IMR-90 (cell line): ENCODE measurements around the gene VN1R2. TPM values are rescaled to one million over a fixed set of nuclear protein-coding genes. Genes with fewer than 3 reads are reported as not detected.
"Not testable (repeated sequence)": the region's sequence is repeated elsewhere in the genome, so short reads cannot be mapped to it uniquely, and the experiment has no call there.

Source experiments
- ATAC-seq: fragments of 200-7000 bp; cut with Tn5 transposase; 2 replicates; pipeline ENCODE4 v1.9.1; 2020; ENCODE audit warnings: low read depth, mild to moderate bottlenecking, moderate library complexity
- BruUV-seq: library from RNA; stranded (reverse); fragments of 400-500 nt; replicated peaks from 2 replicates; lab custom pipeline; 2021; lab: Mats Ljungman, UMichigan
- CTCF ChIA-PET: fragments of 300-600 bp; formaldehyde crosslinking; extraction: SDS; loops from one replicate; lab custom pipeline; 2021; ENCODE audit warnings: antibody characterized with exemption; lab: Yijun Ruan, JAX
- POLR2A ChIA-PET: fragments of 300-600 bp; sonication (Branson Sonifier 250); formaldehyde crosslinking; loops from one replicate; lab custom pipeline; 2022; ENCODE audit warnings: antibody characterized with exemption; ENCODE audit not compliant: unreplicated experiment; lab: Charles Lee
- DNase-seq: peaks from one replicate; pipeline ENCODE4 v3.0.0; 2013
- H2AFZ ChIP-seq: replicated peaks from 2 replicates; pipeline ENCODE3; 2013; ENCODE audit warnings: low read length, mild to moderate bottlenecking; ENCODE audit not compliant: poor library complexity
- H2AK5ac ChIP-seq: 2 replicates; pipeline ENCODE4 v1.6.1; 2013; ENCODE audit warnings: low read depth, low read length, inconsistent platforms
- H2AK9ac ChIP-seq: replicated peaks from 2 replicates; pipeline ENCODE3; 2013; ENCODE audit warnings: mild to moderate bottlenecking, low read depth, low read length, moderate library complexity; ENCODE audit not compliant: poor library complexity
- H2BK120ac ChIP-seq: 2 replicates; pipeline ENCODE4 v1.6.1; 2013; ENCODE audit warnings: low read depth, low read length, inconsistent platforms
- H2BK15ac ChIP-seq: 3 replicates; pipeline ENCODE4 v1.6.1; 2013; ENCODE audit warnings: low read depth, low read length, inconsistent platforms
- H2BK20ac ChIP-seq: 2 replicates; pipeline ENCODE4 v1.6.1; 2013; ENCODE audit warnings: low read depth, mild to moderate bottlenecking, inconsistent platforms, low read length, moderate library complexity
- H2BK5ac ChIP-seq: 2 replicates; pipeline ENCODE4 v1.6.1; 2013; ENCODE audit warnings: mild to moderate bottlenecking, low read depth, low read length, inconsistent platforms; ENCODE audit not compliant: poor library complexity, severe bottlenecking
- H3K14ac ChIP-seq: replicated peaks from 2 replicates; pipeline ENCODE4 v1.6.1; 2013; ENCODE audit warnings: low read depth, low read length, inconsistent platforms
- H3K18ac ChIP-seq: 2 replicates; pipeline ENCODE4 v1.6.1; 2013; ENCODE audit warnings: low read depth, low read length, control low read depth
- H3K23ac ChIP-seq: 2 replicates; pipeline ENCODE4 v1.6.1; 2013; ENCODE audit warnings: low read depth, low read length, inconsistent platforms
- H3K27ac ChIP-seq: 2 replicates; pipeline ENCODE4 v1.5.1; 2013; ENCODE audit warnings: mild to moderate bottlenecking, control low read depth, low read length; ENCODE audit not compliant: insufficient read depth
- H3K27me3 ChIP-seq: 2 replicates; pipeline ENCODE4 v1.6.1; 2013; ENCODE audit warnings: low read length; ENCODE audit not compliant: control insufficient read depth, insufficient read depth
- H3K36me3 ChIP-seq: 2 replicates; pipeline ENCODE4 v1.6.1; 2013; ENCODE audit warnings: low read length, mixed read lengths; ENCODE audit not compliant: control insufficient read depth, insufficient read depth
- H3K4ac ChIP-seq: 2 replicates; pipeline ENCODE4 v1.6.1; 2013; ENCODE audit warnings: low read depth, low read length, inconsistent platforms
- H3K4me1 ChIP-seq: 2 replicates; pipeline ENCODE4 v1.6.1; 2013; ENCODE audit warnings: low read length, mixed read lengths; ENCODE audit not compliant: control insufficient read depth, insufficient read depth
- H3K4me2 ChIP-seq: 2 replicates; pipeline ENCODE4 v1.6.1; 2013; ENCODE audit warnings: low read depth, mild to moderate bottlenecking, control low read depth, low read length, moderate library complexity
- H3K4me3 ChIP-seq: 2 replicates; pipeline ENCODE4 v1.5.1; 2013; ENCODE audit warnings: low read depth, mild to moderate bottlenecking, control low read depth, low read length, moderate library complexity; ENCODE audit not compliant: insufficient read depth
- H3K56ac ChIP-seq: 2 replicates; pipeline ENCODE4 v1.6.1; 2013; ENCODE audit warnings: low read length, inconsistent platforms; ENCODE audit not compliant: insufficient read depth; ENCODE audit errors: extremely low read depth
- H3K79me1 ChIP-seq, 2 experiments: 2 replicates each; pipeline ENCODE4 v1.6.1; 2013; ENCODE audit warnings: low read length in 2 of 2, inconsistent platforms in 1 of 2, low read depth in 1 of 2
- H3K9ac ChIP-seq: 2 replicates; pipeline ENCODE4 v1.6.1; 2013; ENCODE audit warnings: low read depth, low read length, control low read depth
- H3K9me1 ChIP-seq: 2 replicates; pipeline ENCODE4 v1.6.1; 2013; ENCODE audit warnings: low read length, inconsistent platforms; ENCODE audit not compliant: insufficient read depth
- H3K9me3 ChIP-seq: 2 replicates; pipeline ENCODE4 v1.6.1; 2013; ENCODE audit warnings: low read length; ENCODE audit not compliant: control insufficient read depth, insufficient read depth
- H4K20me1 ChIP-seq: 2 replicates; pipeline ENCODE4 v1.6.1; 2013; ENCODE audit warnings: low read length, inconsistent platforms; ENCODE audit not compliant: insufficient read depth
- H4K5ac ChIP-seq: 2 replicates; pipeline ENCODE4 v1.6.1; 2013; ENCODE audit warnings: mild to moderate bottlenecking, low read depth, low read length, control low read depth
- H4K8ac ChIP-seq, 2 experiments: 2 replicates each; pipeline ENCODE4 v1.6.1; 2013; ENCODE audit warnings: low read depth in 2 of 2, low read length in 2 of 2, control low read depth in 1 of 2, inconsistent platforms in 1 of 2
- H4K91ac ChIP-seq: 2 replicates; pipeline ENCODE4 v1.6.1; 2013; ENCODE audit warnings: low read depth, low read length, inconsistent platforms; ENCODE audit not compliant: insufficient read depth
- WGBS, 2 experiments: methylation state at CpG; one replicate each; pipeline versions ENCODE4 v1.1.5 to v1.1.7; 2013; ENCODE audit warnings: missing lambda C conversion rate in 2 of 2; ENCODE audit not compliant: insufficient read length in 1 of 2; ENCODE audit errors: extremely low coverage in 2 of 2; 5-methylcytosine and 5-hydroxymethylcytosine counted together
- dilution Hi-C: fragments of 300-500 bp; cut with HindIII; formaldehyde crosslinking; loops from one replicate; pipeline ENCODE4 v1.14.3; 2018; ENCODE audit warnings: low sequenced_read_pairs; ENCODE audit not compliant: unreplicated experiment
- in situ Hi-C: fragments of 300-500 bp; cut with MboI; formaldehyde crosslinking; loops from 3 replicates; pipeline ENCODE4 v1.14.3; 2019; ENCODE audit warnings: low sequenced_read_pairs, inconsistent platforms, mixed read lengths
- intact Hi-C: fragments of 100-400 bp; cut with micrococcal nuclease; formaldehyde crosslinking; loops from 2 replicates; pipeline ENCODE4 v1.10.0; 2022
- polyA plus RNA-seq, 3 experiments: library from polyadenylated mRNA; depleted of rRNA; stranded (reverse); fragments of >200 nt; gene quantifications; 2 replicates each; pipeline ENCODE4 v1.2.3, GENCODE V29; 2012; ENCODE audit warnings: low replicate concordance in 1 of 3
- total RNA-seq: library from RNA; depleted of rRNA; stranded (reverse); fragments of >200 nt; gene quantifications from 2 replicates; pipeline ENCODE4 v1.2.3, GENCODE V29; 2012

VN1R2 gene
- total and polyA plus RNA-seq, 2 of the 4 experiments (the other 2 are of a cell fraction) = not detected

DNA sequence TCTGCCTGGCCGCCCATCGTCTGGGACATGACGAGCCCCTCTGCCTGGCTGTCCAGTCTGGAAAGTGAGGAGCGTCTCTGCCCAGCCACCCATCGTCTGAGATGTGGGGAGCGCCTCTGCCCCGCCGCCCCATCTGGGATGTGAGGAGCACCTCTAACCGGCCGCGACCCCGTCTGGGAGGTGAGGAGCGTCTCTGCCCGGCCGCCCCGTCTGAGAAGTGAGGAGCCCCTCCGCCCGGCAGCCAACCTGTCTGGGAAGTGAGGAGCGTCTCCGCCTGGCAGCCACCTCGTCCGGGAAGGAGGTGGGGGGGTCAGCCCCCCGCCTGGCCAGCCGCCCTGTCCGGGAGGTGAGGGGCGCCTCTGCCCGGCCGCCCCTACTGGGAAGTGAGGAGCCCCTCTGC is 35.4 kb upstream of the VN1R2 start:
- intact Hi-C loops, H3K4me2 ChIP-seq, H3K9ac ChIP-seq, H3K79me1 ChIP-seq, H3K14ac ChIP-seq, H4K8ac ChIP-seq, H2AK5ac ChIP-seq, H3K23ac ChIP-seq, CTCF ChIA-PET, H3K9me1 ChIP-seq, H2BK5ac ChIP-seq, H3K27me3 ChIP-seq, in situ Hi-C loops, H3K56ac ChIP-seq, H2BK20ac ChIP-seq, H3K4me3 ChIP-seq, H2AFZ ChIP-seq, H3K27ac ChIP-seq, H3K18ac ChIP-seq, ATAC-seq, H4K5ac ChIP-seq, H3K36me3 ChIP-seq, H4K91ac ChIP-seq, DNase-seq, H2BK15ac ChIP-seq, dilution Hi-C loops, BruUV-seq, H4K20me1 ChIP-seq, H2BK120ac ChIP-seq, POLR2A ChIA-PET, H2AK9ac ChIP-seq, H3K4me1 ChIP-seq, H3K4ac ChIP-seq: not testable (repeated sequence)
- WGBS, 2 experiments = no CpG with 5 or more reads among the region's 28 CpGs
- H3K9me3 ChIP-seq = peaks cover 36% of the 10 kb centered on the region
